A549 (cell line): Measurements from ENCODE around the gene STIP1. TPM values are rescaled to one million over a fixed set of nuclear protein-coding genes. Genes with fewer than 3 reads are reported as not detected.

Source experiments
- ATAC-seq, 2 experiments: fragments of 200-7000 bp in 1 of 2; fragments of >200 bp in 1 of 2; cut with Nextera tagmentation in 1 of 2; cut with Tn5 transposase in 1 of 2; 3 replicates each; pipeline versions ENCODE4 v1.8.0 to v1.9.1; 2018 to 2020; ENCODE audit warnings: mild to moderate bottlenecking in 1 of 2, moderate library complexity in 1 of 2
- CTCF ChIA-PET: fragments of 300-600 bp; sonication (Branson Sonifier 250); formaldehyde crosslinking; extraction: SDS; loops from one replicate; lab custom pipeline; 2021; ENCODE audit warnings: antibody characterized with exemption, inconsistent platforms; lab: Yijun Ruan, JAX
- POLR2A ChIA-PET: fragments of 350-600 bp; formaldehyde crosslinking; extraction: SDS; loops from one replicate; lab custom pipeline; 2021; ENCODE audit warnings: antibody characterized with exemption, inconsistent platforms; lab: Yijun Ruan, JAX
- DNase-seq, 2 experiments: peaks; one replicate each; pipeline versions ENCODE4 v3.0.0 to v3.0.0-alpha.2; 2011 to 2016; ENCODE audit warnings: low read depth in 1 of 2, low spot score in 1 of 2
- FAIRE-seq: peaks from 2 replicates; lab custom pipeline; 2011; peaks lifted over from hg19 to GRCh38; lab: Jason Lieb, UNC
- H3K27ac ChIP-seq, 2 experiments: fragments of >200 bp; sonication (Bioruptor Twin); formaldehyde crosslinking; 3 replicates each; pipeline ENCODE4 v1.5.1; 2016 to 2017
- H3K4me1 ChIP-seq: fragments of >200 bp; sonication (Bioruptor Twin); formaldehyde crosslinking; 3 replicates; pipeline ENCODE4 v1.6.1; 2016
- H3K4me2 ChIP-seq: fragments of >200 bp; sonication (Bioruptor Twin); formaldehyde crosslinking; 3 replicates; pipeline ENCODE4 v1.6.1; 2016
- H3K4me3 ChIP-seq: fragments of >200 bp; sonication (Bioruptor Twin); formaldehyde crosslinking; 3 replicates; pipeline ENCODE4 v1.5.1; 2016
- H3K9me3 ChIP-seq: fragments of >200 bp; sonication (Bioruptor Twin); formaldehyde crosslinking; 3 replicates; pipeline ENCODE4 v1.6.1; 2016
- CHD4 ChIP-seq: fragments of 200-600 bp; sonication (generic); IDR thresholded peaks from 2 replicates; pipeline ENCODE4 v1.6.1; 2016; ENCODE audit warnings: antibody characterized with exemption, mild to moderate bottlenecking, borderline replicate concordance
- E2F6 ChIP-seq: IDR thresholded peaks from 2 replicates; pipeline ENCODE4 v1.6.1; 2012; ENCODE audit warnings: low read depth, borderline replicate concordance
- EHF ChIP-seq: fragments of 250-450 bp; sonication (Bioruptor Pico); IDR thresholded peaks from 2 replicates; pipeline ENCODE4 v1.5.0; 2020; ENCODE audit warnings: mild to moderate bottlenecking
- EHMT2 ChIP-seq: fragments of 200-600 bp; sonication (generic); IDR thresholded peaks from 2 replicates; pipeline ENCODE4 v1.6.1; 2016; ENCODE audit warnings: antibody characterized with exemption, low read depth, mild to moderate bottlenecking, moderate library complexity
- ELK1 ChIP-seq: fragments of 150-350 bp; IDR thresholded peaks from 2 replicates; pipeline ENCODE4 v1.6.1; 2014; ENCODE audit warnings: low read depth, mild to moderate bottlenecking, low read length
- FOXS1 ChIP-seq: fragments of 250-450 bp; sonication (Bioruptor Pico); IDR thresholded peaks from 2 replicates; pipeline ENCODE4 v1.5.0; 2020; ENCODE audit warnings: mild to moderate bottlenecking, moderate library complexity
- HDAC2 ChIP-seq: fragments of 200-600 bp; sonication (generic); IDR thresholded peaks from 2 replicates; pipeline ENCODE4 v1.6.1; 2016
- HOXB13 ChIP-seq: fragments of 250-450 bp; sonication (Bioruptor Pico); IDR thresholded peaks from 2 replicates; pipeline ENCODE4 v1.5.0; 2020; ENCODE audit warnings: low read depth, mild to moderate bottlenecking, moderate library complexity
- HOXB5 ChIP-seq: fragments of 250-450 bp; sonication (Bioruptor Pico); IDR thresholded peaks from 2 replicates; pipeline ENCODE4 v1.5.0; 2020; ENCODE audit warnings: mild to moderate bottlenecking, moderate library complexity
- MAX ChIP-seq: IDR thresholded peaks from 2 replicates; pipeline ENCODE4 v1.6.1; 2012
- MAZ ChIP-seq: fragments of 150-350 bp; IDR thresholded peaks from 2 replicates; pipeline ENCODE4 v1.6.1; 2014; ENCODE audit warnings: antibody characterized with exemption, low read depth, low read length, borderline replicate concordance
- MYC ChIP-seq: IDR thresholded peaks from 2 replicates; pipeline ENCODE4 v1.6.1; 2012; ENCODE audit warnings: mild to moderate bottlenecking, inconsistent platforms, low read length, improper control_type of control experiment, borderline replicate concordance
- NPAS2 ChIP-seq: fragments of 250-450 bp; sonication (Bioruptor Pico); IDR thresholded peaks from 2 replicates; pipeline ENCODE4 v1.8.0; 2022; ENCODE audit warnings: mild to moderate bottlenecking, moderate library complexity, borderline replicate concordance
- NR3C1 ChIP-seq: fragments of >200 bp; sonication (Bioruptor Twin); formaldehyde crosslinking; IDR thresholded peaks from 3 replicates; pipeline ENCODE4 v1.6.1; 2017
- PBX3 ChIP-seq: IDR thresholded peaks from 2 replicates; pipeline ENCODE4 v1.6.1; 2012
- PHF8 ChIP-seq: fragments of 200-600 bp; sonication (generic); IDR thresholded peaks from 2 replicates; pipeline ENCODE4 v1.6.1; 2016; ENCODE audit warnings: low read depth, mild to moderate bottlenecking, antibody characterized with exemption, moderate library complexity, borderline replicate concordance
- POLR2AphosphoS2 ChIP-seq: conservative IDR thresholded peaks from 2 replicates; pipeline ENCODE4 v1.6.1; 2012; ENCODE audit warnings: low read length, improper control_type of control experiment, inconsistent platforms
- RAD21 ChIP-seq, 2 experiments: fragments of >200 bp in 1 of 2; sonication (Bioruptor Twin) in 1 of 2; formaldehyde crosslinking in 1 of 2; IDR thresholded peaks in 1 of 2; conservative IDR thresholded peaks in 1 of 2; 2 replicates in 1 of 2; 3 replicates in 1 of 2; pipeline ENCODE4 v1.6.1; 2012 to 2018; ENCODE audit warnings: inconsistent platforms in 1 of 2
- RFX5 ChIP-seq: fragments of 450-650 bp; IDR thresholded peaks from 2 replicates; pipeline ENCODE4 v1.7.1; 2014; ENCODE audit warnings: antibody characterized with exemption, mild to moderate bottlenecking, moderate library complexity
- RNF2 ChIP-seq: fragments of 200-600 bp; sonication (generic); IDR thresholded peaks from 2 replicates; pipeline ENCODE4 v1.6.1; 2016; ENCODE audit warnings: low read depth, mild to moderate bottlenecking, antibody characterized with exemption, moderate library complexity, borderline replicate concordance
- SMC3 ChIP-seq: fragments of >200 bp; sonication (Bioruptor Twin); formaldehyde crosslinking; IDR thresholded peaks from 3 replicates; pipeline ENCODE4 v1.6.1; 2018; ENCODE audit warnings: inconsistent platforms
- SREBF2 ChIP-seq: fragments of 450-650 bp; IDR thresholded peaks from 2 replicates; pipeline ENCODE4 v1.6.1; 2014; ENCODE audit warnings: mild to moderate bottlenecking, moderate library complexity
- TFCP2L1 ChIP-seq: fragments of 250-450 bp; sonication (Bioruptor Pico); IDR thresholded peaks from 2 replicates; pipeline ENCODE4 v1.5.0; 2021; ENCODE audit warnings: mild to moderate bottlenecking
- TP53 ChIP-seq: fragments of 250-450 bp; sonication (Bioruptor Pico); IDR thresholded peaks from 2 replicates; pipeline ENCODE4 v1.5.0; 2021; ENCODE audit warnings: mild to moderate bottlenecking, moderate library complexity
- ZSCAN20 ChIP-seq: fragments of 250-450 bp; sonication (Bioruptor Pico); IDR thresholded peaks from 2 replicates; pipeline ENCODE4 v1.8.0; 2022; ENCODE audit warnings: mild to moderate bottlenecking, moderate library complexity
- WGBS: methylation state at CpG from one replicate; pipeline ENCODE4 v1.1.6; 2017; ENCODE audit errors: missing lambda C conversion rate; 5-methylcytosine and 5-hydroxymethylcytosine counted together
- polyA plus RNA-seq, 4 experiments: library from polyadenylated mRNA; depleted of rRNA in 3 of 4; stranded (reverse); fragments of >200 nt; fragmentation: RNase III in 1 of 4; extraction: RNeasy Plus Mini Kit Qiagen cat#74134 plus additional on column Dnase treatment in 1 of 4; gene quantifications; 2 replicates in 3 of 4; 3 replicates in 1 of 4; pipeline ENCODE4 v1.2.3, GENCODE V29; 2011 to 2017
- TF ChIP-seq, protein P1 (sequence below): fragments of 450-650 bp; IDR thresholded peaks from 2 replicates; pipeline ENCODE4 v1.6.1; 2014; ENCODE audit warnings: antibody characterized with exemption
- TF ChIP-seq, protein P2 (sequence below): fragments of 250-450 bp; sonication (Bioruptor Pico); IDR thresholded peaks from 2 replicates; pipeline ENCODE4 v1.5.0; 2020; ENCODE audit warnings: low read depth, mild to moderate bottlenecking, moderate library complexity
- TF ChIP-seq, protein P3 (sequence below): fragments of >200 bp; sonication (Bioruptor Twin); formaldehyde crosslinking; IDR thresholded peaks from 2 replicates; pipeline ENCODE4 v1.6.1; 2016

The STIP1 gene
- polyA plus RNA-seq, 2 of the 4 experiments (the other 2 are of a cell fraction), result 288 to 297 TPM

GRCh38 chr11:64186492-64187165, 658 bp downstream of the STIP1 start:
- no peak overlapping the region for H3K4me2 ChIP-seq
- no peaks in the 10 kb centered on the region for H3K9me3 ChIP-seq
- POLR2A ChIA-PET, result interaction anchor here (1.0 to 2.3 kb wide), 11 partner anchors 11 to 130 kb away, joined by 3 to 22 read pairs (median 7); partner anchors contain the start of genes FKBP2, MACROD1, NUDT22 and PPP1R14B
- no peak overlapping the region for H3K4me3 ChIP-seq
- DNase-seq (no peak), FAIRE-seq (no peak)
- H3K4me1 ChIP-seq, result peaks cover 20% of the 10 kb centered on the region
- TF ChIP-seq, protein P1, sequence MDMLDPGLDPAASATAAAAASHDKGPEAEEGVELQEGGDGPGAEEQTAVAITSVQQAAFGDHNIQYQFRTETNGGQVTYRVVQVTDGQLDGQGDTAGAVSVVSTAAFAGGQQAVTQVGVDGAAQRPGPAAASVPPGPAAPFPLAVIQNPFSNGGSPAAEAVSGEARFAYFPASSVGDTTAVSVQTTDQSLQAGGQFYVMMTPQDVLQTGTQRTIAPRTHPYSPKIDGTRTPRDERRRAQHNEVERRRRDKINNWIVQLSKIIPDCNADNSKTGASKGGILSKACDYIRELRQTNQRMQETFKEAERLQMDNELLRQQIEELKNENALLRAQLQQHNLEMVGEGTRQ, result no peak
- TF ChIP-seq TFCP2L1 (CRISPR knock-in tag) (no peak), PHF8 (no peak), MAX (no peak), EHMT2 (no peak), MAZ (no peak), EHF (CRISPR knock-in tag) (no peak), E2F6 (no peak), ZSCAN20 (CRISPR knock-in tag) (no peak), FOXS1 (CRISPR knock-in tag) (no peak), HOXB5 (CRISPR knock-in tag) (no peak), HDAC2 (no peak), NR3C1 (no peak), RFX5 (no peak), PBX3 (no peak), HOXB13 (CRISPR knock-in tag) (no peak), CHD4 (no peak)
- TF ChIP-seq, protein P2, sequence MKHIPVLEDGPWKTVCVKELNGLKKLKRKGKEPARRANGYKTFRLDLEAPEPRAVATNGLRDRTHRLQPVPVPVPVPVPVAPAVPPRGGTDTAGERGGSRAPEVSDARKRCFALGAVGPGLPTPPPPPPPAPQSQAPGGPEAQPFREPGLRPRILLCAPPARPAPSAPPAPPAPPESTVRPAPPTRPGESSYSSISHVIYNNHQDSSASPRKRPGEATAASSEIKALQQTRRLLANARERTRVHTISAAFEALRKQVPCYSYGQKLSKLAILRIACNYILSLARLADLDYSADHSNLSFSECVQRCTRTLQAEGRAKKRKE (CRISPR knock-in tag), result no peak
- TF ChIP-seq, all 56 proteins: peak for 0
- no peak overlapping the region; a peak in 1 of 6 replicates for H3K27ac ChIP-seq
- CTCF ChIA-PET, result interaction anchor here (1.0 to 3.4 kb wide), 6 partner anchors 11 to 188 kb away, joined by 3 to 29 read pairs (median 6); partner anchors contain the start of gene FERMT3
- WGBS, result 3% methylated on average over 30 of the region's 48 CpGs
- ATAC-seq, result peak in 1 of 2 experiments; percentile 0; a peak in 1 of 6 replicates

- H3K4me3 ChIP-seq, result no peak overlapping the region
- ATAC-seq, result no peak
- POLR2A ChIA-PET, result no interaction called here
- no peaks in the 10 kb centered on the region; the same call in none of the 3 replicates for H3K4me1 ChIP-seq
- 97% methylated on average over 5 of the region's 5 CpGs for WGBS
- FAIRE-seq, result no peak
- no peaks in the 10 kb centered on the region for H3K9me3 ChIP-seq
- no peak overlapping the region for H3K4me2 ChIP-seq
- no peak overlapping the region for H3K27ac ChIP-seq
- no peak for DNase-seq
- TF ChIP-seq POLR2AphosphoS2 (no peak), ELK1 (no peak), FOXS1 (CRISPR knock-in tag) (no peak), HOXB13 (CRISPR knock-in tag) (no peak), SMC3 (no peak), TP53 (no peak), HDAC2 (no peak), MYC (no peak), RAD21 (conservative IDR thresholded peaks at IDR 0.05 in 1 of 2, IDR thresholded peaks at IDR 0.05 in 1 of 2) (no peak), RNF2 (no peak), NPAS2 (no peak), SREBF2 (no peak), TFCP2L1 (CRISPR knock-in tag) (no peak)
- TF ChIP-seq, protein P3, sequence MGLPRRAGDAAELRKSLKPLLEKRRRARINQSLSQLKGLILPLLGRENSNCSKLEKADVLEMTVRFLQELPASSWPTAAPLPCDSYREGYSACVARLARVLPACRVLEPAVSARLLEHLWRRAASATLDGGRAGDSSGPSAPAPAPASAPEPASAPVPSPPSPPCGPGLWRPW, result no peak
- TF ChIP-seq, all 56 proteins: peak for 0
- CTCF ChIA-PET, result interaction anchor here (1.0 to 4.5 kb wide), 3 partner anchors 12 to 60 kb away, joined by 3 to 25 read pairs (median 7); partner anchors contain the start of gene FERMT3
Measured at GRCh38 chr11:64192434-64192833, 6.5 kb downstream of the STIP1 start.
